ENCODE results near the gene CHCHD1.
"Not testable (repeated sequence)": the region's sequence is repeated elsewhere in the genome, so short reads cannot be mapped to it uniquely, and the experiment has no call there.

Gene CHCHD1

GRCh38 chr10:73813333-73813732, 31.5 kb downstream of the CHCHD1 start:
- DNase-seq (ENCODE audit: low read depth) = no peak

- DNase-seq (ENCODE audit: low read depth) = no peak
These were observed 32.5 kb downstream of the CHCHD1 start for GRCh38 chr10:73814276-73814895.

- no peak for DNase-seq (ENCODE audit: low read depth)
These were observed 33.3 kb downstream of the CHCHD1 start for GRCh38 chr10:73814896-73815718.

GRCh38 chr10:73815719-73816030, 33.8 kb downstream of the CHCHD1 start:
- no peak for DNase-seq (ENCODE audit: low read depth)

GRCh38 chr10:73816917-73817729, 35.3 kb downstream of the CHCHD1 start:
- no peak for DNase-seq (ENCODE audit: low read depth)

- no peak for DNase-seq (ENCODE audit: low read depth)
These were observed 36.0 kb downstream of the CHCHD1 start for GRCh38 chr10:73817826-73818225.

GRCh38 chr10:73818402-73818801, 36.6 kb downstream of the CHCHD1 start:
- no peak for DNase-seq (ENCODE audit: low read depth)

GRCh38 chr10:73819081-73819480, 37.2 kb downstream of the CHCHD1 start:
- DNase-seq (ENCODE audit: low read depth) = no peak

GRCh38 chr10:73819513-73820093, 37.8 kb downstream of the CHCHD1 start:
- DNase-seq (ENCODE audit: low read depth) = no peak

- DNase-seq (ENCODE audit: low read depth) = no peak
These were observed 41.5 kb downstream of the CHCHD1 start for GRCh38 chr10:73823391-73823790.

GRCh38 chr10:73824146-73824725, 42.4 kb downstream of the CHCHD1 start:
- DNase-seq (ENCODE audit: low read depth) = no peak

GRCh38 chr10:73827346-73828089, 45.7 kb downstream of the CHCHD1 start:
- DNase-seq (ENCODE audit: low read depth) = no peak

- DNase-seq (ENCODE audit: low read depth) = no peak
These were observed 46.3 kb downstream of the CHCHD1 start for GRCh38 chr10:73828161-73828560.

GRCh38 chr10:73829090-73829489, 47.2 kb downstream of the CHCHD1 start:
- not testable (repeated sequence) for DNase-seq (ENCODE audit: low read depth)

All from HS-5 (cell line).